Neuron (in vitro differentiated cells): Measurements from ENCODE around the gene HNRNPC.
"Not testable (repeated sequence)": the region's sequence is repeated elsewhere in the genome, so short reads cannot be mapped to it uniquely, and the experiment has no call there.

Experiments used
- H2AFZ ChIP-seq: one replicate; pipeline ENCODE4 v1.6.1; 2013; ENCODE audit warnings: low read depth, mild to moderate bottlenecking, inconsistent platforms, low read length, moderate library complexity
- H3K27me3 ChIP-seq: one replicate; pipeline ENCODE4 v1.6.1; 2013; ENCODE audit warnings: low read length; ENCODE audit not compliant: insufficient read depth
- H3K36me3 ChIP-seq: one replicate; pipeline ENCODE4 v1.6.1; 2013; ENCODE audit warnings: low read length; ENCODE audit not compliant: insufficient read depth
- H3K4me1 ChIP-seq: one replicate; pipeline ENCODE4 v1.6.1; 2013; ENCODE audit warnings: low read length; ENCODE audit not compliant: insufficient read depth
- H3K4me3 ChIP-seq: 2 replicates; pipeline ENCODE4 v1.5.1; 2013; ENCODE audit warnings: mild to moderate bottlenecking, low read length, moderate library complexity
- H3K9me3 ChIP-seq: one replicate; pipeline ENCODE4 v1.6.1; 2013; ENCODE audit warnings: low read length

The HNRNPC gene

GRCh38 chr14:21263284-21264024 is 5.8 kb downstream of the HNRNPC start:
- Histone ChIP-seq H3K36me3 (peaks cover 92% of the 10 kb centered on the region), H3K27me3 (no peaks in the 10 kb centered on the region), H2AFZ (no peak overlapping the region), H3K4me3 (no peak overlapping the region), H3K9me3 (no peaks in the 10 kb centered on the region), H3K4me1 (peaks cover 42% of the 10 kb centered on the region)

GRCh38 chr14:21262410-21262809 is 6.8 kb downstream of the HNRNPC start:
- no peak overlapping the region for H2AFZ ChIP-seq
- no peaks in the 10 kb centered on the region for H3K9me3 ChIP-seq
- no peak overlapping the region for H3K4me3 ChIP-seq
- no peaks in the 10 kb centered on the region for H3K27me3 ChIP-seq
- H3K4me1 ChIP-seq: peaks cover 32% of the 10 kb centered on the region
- H3K36me3 ChIP-seq: peaks cover 92% of the 10 kb centered on the region

- peaks cover 93% of the 10 kb centered on the region for H3K36me3 ChIP-seq
- no peak overlapping the region for H2AFZ ChIP-seq
- no peaks in the 10 kb centered on the region for H3K27me3 ChIP-seq
- peaks cover 31% of the 10 kb centered on the region for H3K4me1 ChIP-seq
- no peaks in the 10 kb centered on the region for H3K9me3 ChIP-seq
- no peak overlapping the region for H3K4me3 ChIP-seq
These were observed 7.4 kb downstream of the HNRNPC start for GRCh38 chr14:21261824-21262223.

- Histone ChIP-seq H3K36me3 (peaks cover 87% of the 10 kb centered on the region), H3K27me3 (no peaks in the 10 kb centered on the region), H3K9me3 (no peaks in the 10 kb centered on the region), H3K4me1 (peaks cover 5% of the 10 kb centered on the region), H3K4me3 (no peak overlapping the region), H2AFZ (no peak overlapping the region)
These were observed 10.1 kb downstream of the HNRNPC start for GRCh38 chr14:21258889-21259787.

GRCh38 chr14:21258005-21258888 is 11.0 kb downstream of the HNRNPC start:
- H2AFZ ChIP-seq: no peak overlapping the region
- no peak overlapping the region for H3K4me3 ChIP-seq
- no peaks in the 10 kb centered on the region for H3K4me1 ChIP-seq
- H3K36me3 ChIP-seq: peaks cover 86% of the 10 kb centered on the region
- no peaks in the 10 kb centered on the region for H3K9me3 ChIP-seq
- H3K27me3 ChIP-seq: no peaks in the 10 kb centered on the region

- no peak overlapping the region for H2AFZ ChIP-seq
- no peaks in the 10 kb centered on the region for H3K9me3 ChIP-seq
- no peaks in the 10 kb centered on the region for H3K27me3 ChIP-seq
- H3K4me1 ChIP-seq: no peaks in the 10 kb centered on the region
- no peak overlapping the region for H3K4me3 ChIP-seq
- H3K36me3 ChIP-seq: peaks cover 85% of the 10 kb centered on the region
These were observed 11.8 kb downstream of the HNRNPC start for GRCh38 chr14:21257394-21257909.

- peaks cover 85% of the 10 kb centered on the region for H3K36me3 ChIP-seq
- H3K4me1 ChIP-seq: no peaks in the 10 kb centered on the region
- H2AFZ ChIP-seq: no peak overlapping the region
- no peaks in the 10 kb centered on the region for H3K9me3 ChIP-seq
- no peaks in the 10 kb centered on the region for H3K27me3 ChIP-seq
- no peak overlapping the region for H3K4me3 ChIP-seq
These were observed 12.5 kb downstream of the HNRNPC start for GRCh38 chr14:21256539-21257393.

- H3K4me3 ChIP-seq, H3K27me3 ChIP-seq, H3K9me3 ChIP-seq, H3K4me1 ChIP-seq, H2AFZ ChIP-seq: not testable (repeated sequence)
- peaks cover 85% of the 10 kb centered on the region for H3K36me3 ChIP-seq
These were observed 13.2 kb downstream of the HNRNPC start for GRCh38 chr14:21256102-21256447.

DNA sequence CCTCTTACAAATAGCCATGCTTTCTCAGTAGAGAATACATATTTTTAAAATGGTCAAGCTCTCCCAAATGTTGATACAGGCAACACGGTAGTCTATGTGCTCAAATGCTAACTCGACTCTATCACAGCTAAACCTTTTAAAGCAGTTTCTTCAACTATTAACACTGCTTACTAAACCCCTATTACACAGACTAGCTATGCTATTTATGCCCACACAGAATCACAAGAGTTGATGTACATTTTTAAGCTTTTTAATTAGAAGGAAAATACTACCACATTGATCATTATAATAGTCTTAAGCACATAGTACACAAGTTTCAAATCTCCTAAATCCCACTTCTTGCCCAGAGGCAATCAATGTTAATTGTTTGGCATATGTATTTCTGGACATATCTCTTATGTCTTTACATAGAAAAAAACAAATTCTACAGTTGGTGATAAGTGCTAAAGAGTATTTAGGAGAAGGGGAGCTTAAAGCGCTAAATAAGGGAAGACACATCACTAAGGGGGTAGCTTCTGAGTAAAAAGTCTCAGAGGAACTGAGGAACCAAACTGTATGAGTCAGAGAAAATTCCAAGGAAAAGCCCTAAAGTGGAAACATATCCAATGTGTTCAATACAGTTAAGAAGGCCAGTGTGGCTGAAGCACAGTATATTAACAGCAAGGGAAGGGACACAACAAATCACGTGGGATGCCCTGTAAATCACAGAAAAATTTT is 13.7 kb downstream of the HNRNPC start:
- Histone ChIP-seq H3K27me3 (no peaks in the 10 kb centered on the region), H3K36me3 (peaks cover 84% of the 10 kb centered on the region), H2AFZ (no peak overlapping the region), H3K4me3 (no peak overlapping the region), H3K4me1 (no peaks in the 10 kb centered on the region), H3K9me3 (no peaks in the 10 kb centered on the region)

GRCh38 chr14:21252149-21252548 is 17.1 kb downstream of the HNRNPC start:
- no peaks in the 10 kb centered on the region for H3K27me3 ChIP-seq
- no peak overlapping the region for H3K4me3 ChIP-seq
- H3K4me1 ChIP-seq: no peaks in the 10 kb centered on the region
- peaks cover 89% of the 10 kb centered on the region for H3K36me3 ChIP-seq
- H2AFZ ChIP-seq: no peak overlapping the region
- no peaks in the 10 kb centered on the region for H3K9me3 ChIP-seq

- Histone ChIP-seq H2AFZ (no peak overlapping the region), H3K9me3 (no peaks in the 10 kb centered on the region), H3K27me3 (no peaks in the 10 kb centered on the region), H3K4me1 (no peaks in the 10 kb centered on the region), H3K4me3 (no peak overlapping the region), H3K36me3 (peaks cover 87% of the 10 kb centered on the region)
These were observed 18.0 kb downstream of the HNRNPC start for GRCh38 chr14:21251215-21251614.
